ENCODE results near the gene GMPPB.
"Not testable (repeated sequence)": the region's sequence is repeated elsewhere in the genome, so short reads cannot be mapped to it uniquely, and the experiment has no call there.

GMPPB gene

DNA sequence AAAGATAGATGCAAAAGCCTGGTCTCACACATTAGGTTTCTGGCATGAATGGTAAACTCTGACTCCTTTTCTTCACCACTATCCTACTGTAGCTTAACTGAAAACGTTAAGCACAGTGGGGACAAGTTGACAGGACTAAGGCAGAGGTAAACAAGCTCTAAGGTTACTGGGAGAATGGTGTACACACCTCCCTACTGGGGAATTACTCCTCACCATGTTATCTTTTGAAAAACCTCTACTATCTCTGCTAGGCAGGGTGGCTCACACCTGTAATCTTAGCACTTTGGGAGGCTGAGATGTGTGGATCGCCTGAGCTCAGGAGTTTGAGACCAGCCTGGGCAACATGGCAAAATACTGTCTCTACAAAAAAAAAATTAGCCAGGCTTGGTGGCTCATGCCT is 33.4 kb upstream of the GMPPB start:
- TF ChIP-seq POLR2AphosphoS5 (IDR thresholded peaks at IDR 0.05; ENCODE audit: borderline replicate concordance, low read depth, low read length) (no peak), FOXP2 (optimal IDR thresholded peaks at IDR 0.05; ENCODE audit: control extremely low read depth, extremely low read length, insufficient read depth) (no peak), EZH2 (IDR thresholded peaks at IDR 0.05) (no peak)
- no peak for DNase-seq (ENCODE audit: low read depth, low spot score)
- Histone ChIP-seq H3K9ac (ENCODE audit: insufficient read length) (no peak overlapping the region), H3K27ac (no peak overlapping the region), H3K36me3 (ENCODE audit: insufficient read depth, low read length) (no peaks in the 10 kb centered on the region), H3K4me3 (no peak overlapping the region), H3K9me3 (ENCODE audit: low read depth, low read length) (no peaks in the 10 kb centered on the region)

DNA sequence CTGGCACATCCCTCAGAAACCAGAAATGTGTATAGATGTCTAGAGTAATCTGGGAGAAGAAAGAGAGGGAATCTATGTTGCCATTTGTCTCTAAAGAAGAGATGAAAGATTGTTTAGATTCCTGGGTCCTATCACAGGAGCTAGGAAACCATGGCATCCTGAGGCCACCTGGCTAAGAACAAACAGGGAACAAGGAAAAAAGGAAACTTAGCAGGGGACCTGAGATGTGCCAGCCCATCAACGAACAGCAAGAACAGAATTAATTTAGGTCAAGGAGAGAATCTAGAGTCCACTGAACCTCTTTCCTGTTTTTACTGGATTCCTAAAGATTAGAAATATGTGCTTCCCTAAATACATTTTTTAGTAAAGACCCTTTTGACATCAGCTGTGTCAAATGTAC is 32.3 kb upstream of the GMPPB start:
- DNase-seq (ENCODE audit: low read depth, low spot score) = no peak
- no peaks in the 10 kb centered on the region for H3K36me3 ChIP-seq (ENCODE audit: insufficient read depth, low read length)
- TF ChIP-seq POLR2AphosphoS5 (IDR thresholded peaks at IDR 0.05; ENCODE audit: borderline replicate concordance, low read depth, low read length) (no peak), FOXP2 (optimal IDR thresholded peaks at IDR 0.05; ENCODE audit: control extremely low read depth, extremely low read length, insufficient read depth) (no peak), EZH2 (IDR thresholded peaks at IDR 0.05) (no peak)
- H3K9me3 ChIP-seq (ENCODE audit: low read depth, low read length) = no peaks in the 10 kb centered on the region
- no peak overlapping the region for H3K4me3 ChIP-seq
- no peak overlapping the region for H3K9ac ChIP-seq (ENCODE audit: insufficient read length)
- no peak overlapping the region for H3K27ac ChIP-seq

DNA sequence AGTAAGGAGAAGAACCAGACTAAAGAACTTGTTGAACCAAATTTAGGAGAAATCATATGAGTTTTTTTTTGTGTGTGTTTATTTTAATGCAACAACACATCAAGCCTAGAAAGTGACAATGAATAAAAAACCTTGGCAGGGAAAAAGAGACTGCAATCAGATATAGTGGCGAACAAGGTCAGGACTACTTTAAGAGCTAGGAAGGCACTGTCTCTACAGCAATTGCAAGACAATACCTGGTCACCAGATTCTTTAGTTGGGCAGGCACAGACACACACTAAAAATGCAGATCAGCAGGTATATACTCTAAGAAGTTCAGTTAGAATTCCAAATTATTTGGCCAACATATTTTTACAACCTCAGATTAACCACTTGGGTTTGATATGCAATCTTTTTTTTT is 30.8 kb upstream of the GMPPB start:
- H3K27ac ChIP-seq = no peak overlapping the region
- H3K36me3 ChIP-seq (ENCODE audit: insufficient read depth, low read length) = no peaks in the 10 kb centered on the region
- no peaks in the 10 kb centered on the region for H3K9me3 ChIP-seq (ENCODE audit: low read depth, low read length)
- H3K9ac ChIP-seq (ENCODE audit: insufficient read length) = no peak overlapping the region
- DNase-seq (ENCODE audit: low read depth, low spot score) = no peak
- TF ChIP-seq EZH2 (IDR thresholded peaks at IDR 0.05) = no peak
- TF ChIP-seq POLR2AphosphoS5 (IDR thresholded peaks at IDR 0.05; ENCODE audit: borderline replicate concordance, low read depth, low read length) = no peak
- TF ChIP-seq FOXP2 (optimal IDR thresholded peaks at IDR 0.05; ENCODE audit: control extremely low read depth, extremely low read length, insufficient read depth) = no peak
- H3K4me3 ChIP-seq = no peak overlapping the region

DNA sequence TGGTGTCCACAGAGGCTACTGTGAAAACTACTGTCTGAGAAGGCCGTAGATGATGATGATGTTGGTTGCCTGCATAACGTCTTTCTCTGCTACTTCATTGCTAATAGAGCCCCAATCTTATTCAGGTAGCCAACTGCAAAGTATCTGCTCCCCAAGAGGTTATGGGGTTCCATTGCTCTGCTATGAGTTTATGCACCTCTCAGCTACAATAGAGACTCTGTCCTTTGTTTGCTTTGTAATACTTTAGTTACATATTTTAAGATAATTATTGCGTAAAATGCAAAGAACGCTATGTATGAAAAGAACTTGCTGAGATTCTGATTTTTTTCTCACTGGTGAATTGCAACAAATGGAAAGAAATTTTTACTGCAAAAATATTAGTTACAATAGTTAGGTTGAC is 27.8 kb upstream of the GMPPB start:
- H3K9me3 ChIP-seq (ENCODE audit: low read depth, low read length) = no peaks in the 10 kb centered on the region
- no peak overlapping the region for H3K4me3 ChIP-seq
- H3K9ac ChIP-seq (ENCODE audit: insufficient read length) = no peak overlapping the region
- no peak overlapping the region for H3K27ac ChIP-seq
- no peak for DNase-seq (ENCODE audit: low read depth, low spot score)
- no peak for TF ChIP-seq POLR2AphosphoS5 (IDR thresholded peaks at IDR 0.05; ENCODE audit: borderline replicate concordance, low read depth, low read length)
- TF ChIP-seq EZH2 (IDR thresholded peaks at IDR 0.05) = no peak
- no peak for TF ChIP-seq FOXP2 (optimal IDR thresholded peaks at IDR 0.05; ENCODE audit: control extremely low read depth, extremely low read length, insufficient read depth)
- no peaks in the 10 kb centered on the region for H3K36me3 ChIP-seq (ENCODE audit: insufficient read depth, low read length)

GRCh38 chr3:49750056-49750455 is 26.3 kb upstream of the GMPPB start:
- Histone ChIP-seq H3K4me3 (no peak overlapping the region), H3K9me3 (ENCODE audit: low read depth, low read length) (no peaks in the 10 kb centered on the region), H3K36me3 (ENCODE audit: insufficient read depth, low read length) (no peaks in the 10 kb centered on the region), H3K27ac (no peak overlapping the region), H3K9ac (ENCODE audit: insufficient read length) (no peak overlapping the region)
- DNase-seq (ENCODE audit: low read depth, low spot score) = no peak
- no peak for TF ChIP-seq EZH2 (IDR thresholded peaks at IDR 0.05)
- no peak for TF ChIP-seq POLR2AphosphoS5 (IDR thresholded peaks at IDR 0.05; ENCODE audit: borderline replicate concordance, low read depth, low read length)
- no peak for TF ChIP-seq FOXP2 (optimal IDR thresholded peaks at IDR 0.05; ENCODE audit: control extremely low read depth, extremely low read length, insufficient read depth)

- not testable (repeated sequence) for DNase-seq (ENCODE audit: low read depth, low spot score); H3K27ac ChIP-seq; H3K36me3 ChIP-seq (ENCODE audit: insufficient read depth, low read length)
These were observed 25.1 kb upstream of the GMPPB start for GRCh38 chr3:49748874-49749273.

GRCh38 chr3:49747792-49748480 is 24.2 kb upstream of the GMPPB start:
- DNase-seq (ENCODE audit: low read depth, low spot score) = no peak
- Histone ChIP-seq H3K36me3 (ENCODE audit: insufficient read depth, low read length) (no peaks in the 10 kb centered on the region), H3K4me3 (no peak overlapping the region), H3K9me3 (ENCODE audit: low read depth, low read length) (no peaks in the 10 kb centered on the region), H3K9ac (ENCODE audit: insufficient read length) (no peak overlapping the region), H3K27ac (no peak overlapping the region)
- no peak for TF ChIP-seq EZH2 (IDR thresholded peaks at IDR 0.05)
- no peak for TF ChIP-seq POLR2AphosphoS5 (IDR thresholded peaks at IDR 0.05; ENCODE audit: borderline replicate concordance, low read depth, low read length)
- no peak for TF ChIP-seq FOXP2 (optimal IDR thresholded peaks at IDR 0.05; ENCODE audit: control extremely low read depth, extremely low read length, insufficient read depth)

More at GRCh38 chr3:49748874-49749273, 25.1 kb upstream of the GMPPB start:
- not testable (repeated sequence) for H3K9ac ChIP-seq (ENCODE audit: insufficient read length); H3K4me3 ChIP-seq; H3K9me3 ChIP-seq (ENCODE audit: low read depth, low read length)

DNA sequence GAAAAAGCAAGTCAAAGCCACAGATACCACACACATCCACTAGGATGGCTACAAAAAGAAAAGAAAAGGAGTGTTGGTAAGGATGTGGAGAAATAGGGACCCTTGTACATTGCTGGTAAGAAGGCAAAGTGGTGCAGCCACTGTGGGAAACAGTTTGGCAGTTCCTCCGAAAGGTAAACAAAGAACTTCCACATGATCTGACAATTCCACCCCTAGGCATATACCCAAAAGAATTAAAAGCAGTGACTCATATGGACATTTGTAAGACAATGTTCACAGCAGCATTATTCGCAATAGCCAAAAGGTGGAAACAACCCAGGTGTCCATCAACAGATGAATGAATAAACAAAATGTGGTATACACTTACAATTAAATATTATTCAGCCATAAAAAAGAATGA is 22.2 kb upstream of the GMPPB start:
- DNase-seq (ENCODE audit: low read depth, low spot score) = no peak
- Histone ChIP-seq H3K27ac (no peak overlapping the region), H3K4me3 (no peak overlapping the region), H3K36me3 (ENCODE audit: insufficient read depth, low read length) (no peaks in the 10 kb centered on the region), H3K9ac (ENCODE audit: insufficient read length) (no peak overlapping the region), H3K9me3 (ENCODE audit: low read depth, low read length) (no peaks in the 10 kb centered on the region)
- TF ChIP-seq POLR2AphosphoS5 (IDR thresholded peaks at IDR 0.05; ENCODE audit: borderline replicate concordance, low read depth, low read length) (no peak), FOXP2 (optimal IDR thresholded peaks at IDR 0.05; ENCODE audit: control extremely low read depth, extremely low read length, insufficient read depth) (no peak), EZH2 (IDR thresholded peaks at IDR 0.05) (no peak)

DNA sequence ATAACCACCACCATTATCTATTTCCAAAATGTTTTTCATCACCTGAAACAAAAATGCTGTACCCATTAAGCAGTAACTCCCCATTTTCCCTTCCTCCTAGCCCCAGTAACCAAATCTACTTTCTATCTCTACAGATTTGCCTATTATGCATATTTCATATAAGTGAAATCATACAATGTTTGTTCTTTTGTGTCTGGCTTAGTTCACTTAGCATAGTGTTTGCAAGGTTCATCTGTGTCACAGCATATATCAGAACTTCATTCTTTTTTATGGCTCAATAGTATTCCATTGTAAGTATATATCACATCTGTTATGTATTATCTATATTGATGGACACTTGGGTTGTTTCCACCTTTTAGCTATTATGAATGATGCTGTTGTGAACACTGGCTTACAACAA is 16.7 kb upstream of the GMPPB start:
- Histone ChIP-seq H3K9me3 (ENCODE audit: low read depth, low read length) (no peaks in the 10 kb centered on the region), H3K4me3 (no peak overlapping the region), H3K9ac (ENCODE audit: insufficient read length) (no peak overlapping the region), H3K36me3 (ENCODE audit: insufficient read depth, low read length) (peaks cover 7% of the 10 kb centered on the region; the same call in 1 of the 2 replicates), H3K27ac (no peak overlapping the region)
- TF ChIP-seq POLR2AphosphoS5 (IDR thresholded peaks at IDR 0.05; ENCODE audit: borderline replicate concordance, low read depth, low read length) = no peak
- no peak for TF ChIP-seq FOXP2 (optimal IDR thresholded peaks at IDR 0.05; ENCODE audit: control extremely low read depth, extremely low read length, insufficient read depth)
- no peak for TF ChIP-seq EZH2 (IDR thresholded peaks at IDR 0.05)
- no peak for DNase-seq (ENCODE audit: low read depth, low spot score)

Data from SK-N-MC (cell line).